Measurements from ENCODE around the gene OR3A2. TPM values are rescaled to one million over a fixed set of nuclear protein-coding genes. Genes with fewer than 3 reads are reported as not detected.
A peak's percentile ranks its signal among the peaks of the same experiment; 100 is the strongest.
"Not testable (repeated sequence)": the region's sequence is repeated elsewhere in the genome, so short reads cannot be mapped to it uniquely, and the experiment has no call there.

OR3A2 gene
- total and polyA plus RNA-seq, 8 donors = 0.12 to 0.56 (median 0.40) TPM; not detected in 4

GRCh38 chr17:3389791-3390190, 3.7 kb upstream of the OR3A2 start:
- no peak for FAIRE-seq
- no peak for TF ChIP-seq CTCF (IDR thresholded peaks at IDR 0.05)
- no peaks in the 10 kb centered on the region for H3K9me3 ChIP-seq
- DNase-seq = no peak
- intact Hi-C loops (cut with DNase I) = no loop called here
- 49 to 56% methylated on average over 4 of the region's 4 CpGs for WGBS, 2 donors
- H3K27ac ChIP-seq = no peak overlapping the region
- H3K36me3 ChIP-seq = no peaks in the 10 kb centered on the region
- ATAC-seq = no peak
- H3K4me3 ChIP-seq = no peak overlapping the region
- H3K27me3 ChIP-seq = peaks cover 0 to 18% (median 2%) of the 10 kb centered on the region in 4 donors
- H3K4me1 ChIP-seq = no peaks in the 10 kb centered on the region

GRCh38 chr17:3381957-3382356, 4.2 kb downstream of the OR3A2 start:
- ATAC-seq = no peak
- H3K27me3 ChIP-seq = peaks cover 0 to 23% (median 2%) of the 10 kb centered on the region in 4 donors
- no peak for DNase-seq
- TF ChIP-seq CTCF (IDR thresholded peaks at IDR 0.05) = no peak
- no peak overlapping the region for H3K4me3 ChIP-seq
- no peaks in the 10 kb centered on the region for H3K36me3 ChIP-seq
- no peak overlapping the region for H3K27ac ChIP-seq
- intact Hi-C loops (cut with DNase I) = no loop called here
- H3K4me1 ChIP-seq = no peaks in the 10 kb centered on the region
- FAIRE-seq = no peak
- 54 to 63% methylated on average over 5 of the region's 5 CpGs for WGBS, 2 donors
- no peaks in the 10 kb centered on the region for H3K9me3 ChIP-seq

- ATAC-seq = no peak
- DNase-seq = peak in 1 of 6 donors; percentile 44
- Histone ChIP-seq H3K27ac (no peak overlapping the region), H3K27me3 (no peaks in the 10 kb centered on the region), H3K4me3 (no peak overlapping the region), H3K9me3 (no peaks in the 10 kb centered on the region), H3K4me1 (no peaks in the 10 kb centered on the region), H3K36me3 (no peaks in the 10 kb centered on the region)
- 52 to 72% methylated on average over 8 of the region's 8 CpGs for WGBS, 2 donors
- TF ChIP-seq CTCF (IDR thresholded peaks at IDR 0.05) = no peak
- FAIRE-seq = no peak
- intact Hi-C loops (cut with DNase I) = no loop called here
Observed at GRCh38 chr17:3378321-3378720, 7.8 kb downstream of the OR3A2 start.

- H3K27me3 ChIP-seq; H3K9me3 ChIP-seq; intact Hi-C loops (cut with DNase I); H3K36me3 ChIP-seq; H3K4me1 ChIP-seq; H3K27ac ChIP-seq; H3K4me3 ChIP-seq; ATAC-seq; FAIRE-seq: not testable (repeated sequence)
- 88% methylated on average over 29 of the region's 31 CpGs; no CpG with 5 or more reads in 1 of the 2 donors for WGBS, 2 donors
- peak in 1 of 6 donors; percentile 28 for DNase-seq
Observed at GRCh38 chr17:3371167-3371566, 14.9 kb downstream of the OR3A2 start.

GRCh38 chr17:3342782-3343181, 43.3 kb downstream of the OR3A2 start:
- H3K36me3 ChIP-seq; H3K4me3 ChIP-seq; ATAC-seq; H3K27ac ChIP-seq; H3K27me3 ChIP-seq; FAIRE-seq; H3K4me1 ChIP-seq; intact Hi-C loops (cut with DNase I); H3K9me3 ChIP-seq: not testable (repeated sequence)
- 74 to 86% methylated on average over 12 of the region's 12 CpGs for WGBS, 2 donors
- DNase-seq = peak in 1 of 6 donors; percentile 24

- H3K36me3 ChIP-seq = no peaks in the 10 kb centered on the region
- no peak overlapping the region for H3K27ac ChIP-seq
- ATAC-seq (no peak), DNase-seq (no peak), FAIRE-seq (no peak)
- H3K4me1 ChIP-seq = no peaks in the 10 kb centered on the region
- WGBS, 2 donors = 21 to 25% methylated on average over 4 of the region's 4 CpGs
- intact Hi-C loops (cut with DNase I) = no loop called here
- H3K9me3 ChIP-seq = no peaks in the 10 kb centered on the region
- TF ChIP-seq CTCF (IDR thresholded peaks at IDR 0.05) = no peak
- H3K27me3 ChIP-seq = no peaks in the 10 kb centered on the region
- no peak overlapping the region for H3K4me3 ChIP-seq
Observed at GRCh38 chr17:3335876-3336275, 50.2 kb downstream of the OR3A2 start.
